CD8-positive, alpha-beta memory T cell (primary cell): ENCODE results near the gene CHRNB1. TPM values are rescaled to one million over a fixed set of nuclear protein-coding genes. Genes with fewer than 3 reads are reported as not detected.
A peak's percentile ranks its signal among the peaks of the same experiment; 100 is the strongest.
"Not testable (repeated sequence)": the region's sequence is repeated elsewhere in the genome, so short reads cannot be mapped to it uniquely, and the experiment has no call there.

Experiments used
- CTCF ChIA-PET: fragments of 350-600 bp; sonication (Branson Sonifier 250); formaldehyde crosslinking; loops from one replicate; lab custom pipeline; 2021; ENCODE audit warnings: antibody characterized with exemption; lab: Charles Lee
- POLR2A ChIA-PET: fragments of 350-600 bp; sonication (Branson Sonifier 250); formaldehyde crosslinking; loops from one replicate; lab custom pipeline; 2021; ENCODE audit warnings: antibody characterized with exemption; lab: Charles Lee
- DNase-seq, 5 donors: peaks; one replicate each; pipeline versions ENCODE4 v3.0.0 to v3.0.0-alpha.2; 2020 to 2022; ENCODE audit warnings: mixed read lengths in 1 of 5
- H3K27ac ChIP-seq: one replicate; pipeline ENCODE4 v1.7.0; 2013; ENCODE audit warnings: low read depth, mild to moderate bottlenecking, low read length, moderate library complexity
- H3K27me3 ChIP-seq: 2 replicates; pipeline ENCODE4 v1.7.0; 2013; ENCODE audit warnings: low read length, mild to moderate bottlenecking; ENCODE audit not compliant: insufficient read depth, poor library complexity, severe bottlenecking
- H3K36me3 ChIP-seq: 2 replicates; pipeline ENCODE4 v1.7.0; 2013; ENCODE audit warnings: mild to moderate bottlenecking, low read length, moderate library complexity; ENCODE audit not compliant: insufficient read depth
- H3K4me1 ChIP-seq: 2 replicates; pipeline ENCODE4 v1.7.0; 2013; ENCODE audit warnings: mild to moderate bottlenecking, low read length, moderate library complexity; ENCODE audit not compliant: insufficient read depth
- H3K4me3 ChIP-seq: 2 replicates; pipeline ENCODE4 v1.7.0; 2013; ENCODE audit warnings: mild to moderate bottlenecking, low read length
- H3K9me3 ChIP-seq: 2 replicates; pipeline ENCODE4 v1.7.0; 2013; ENCODE audit warnings: mild to moderate bottlenecking, low read length
- H3K27ac Mint-ChIP-seq, 8 donors: one replicate each; pipeline ENCODE4 v1.8.0; 2020 to 2021; ENCODE audit warnings: mixed read lengths in 8 of 8, mild to moderate bottlenecking in 6 of 8, inconsistent platforms in 3 of 8, moderate library complexity in 3 of 8
- H3K27me3 Mint-ChIP-seq, 2 donors: one replicate each; pipeline ENCODE4 v1.8.0; 2020 to 2021; ENCODE audit warnings: mixed read lengths in 2 of 2, mild to moderate bottlenecking in 1 of 2, moderate library complexity in 1 of 2
- H3K36me3 Mint-ChIP-seq, 3 donors: one replicate each; pipeline ENCODE4 v1.8.0; 2020 to 2021; ENCODE audit warnings: mixed read lengths in 3 of 3, inconsistent platforms in 1 of 3, mild to moderate bottlenecking in 1 of 3
- H3K4me1 Mint-ChIP-seq, 3 donors: one replicate each; pipeline ENCODE4 v1.8.0; 2020 to 2021; ENCODE audit warnings: mixed read lengths in 3 of 3, inconsistent platforms in 1 of 3, mild to moderate bottlenecking in 1 of 3
- H3K4me3 Mint-ChIP-seq, 7 donors: one replicate each; pipeline ENCODE4 v1.8.0; 2020 to 2021; ENCODE audit warnings: mixed read lengths in 7 of 7, mild to moderate bottlenecking in 6 of 7, moderate library complexity in 4 of 7, inconsistent platforms in 2 of 7
- H3K9me3 Mint-ChIP-seq, 5 donors: one replicate each; pipeline ENCODE4 v1.8.0; 2020 to 2022; ENCODE audit warnings: mixed read lengths in 5 of 5, mild to moderate bottlenecking in 3 of 5, moderate library complexity in 2 of 5, inconsistent platforms in 1 of 5
- polyA plus RNA-seq: library from polyadenylated mRNA; unstranded; fragments of 300-500 nt; fragmentation: Illumina TruSeq; gene quantifications from one replicate; pipeline ENCODE4 v1.2.3, GENCODE V29; 2021
- total RNA-seq, 2 experiments: library from RNA; stranded (reverse); gene quantifications; one replicate each; pipeline ENCODE4 v1.2.3, GENCODE V29; 2021

Gene CHRNB1
- total and polyA plus RNA-seq, 3 experiments from 2014 or later, result 6.0 to 24.7 (median 6.3) TPM

- POLR2A ChIA-PET, result interaction anchor here (0.7 kb wide), 1 partner anchor 18 kb away, joined by 3 read pairs; the partner anchor contains the start of gene POLR2A
- no peak overlapping the region for H3K27ac ChIP-seq
- no peak overlapping the region for H3K27ac Mint-ChIP-seq
Observed at GRCh38 chr17:7465597-7466275, 20.9 kb downstream of the CHRNB1 start.

GRCh38 chr17:7466318-7466638 is 21.4 kb downstream of the CHRNB1 start:
- Mint-ChIP-seq H3K9me3 (no peaks in the 10 kb centered on the region), H3K27me3 (no peaks in the 10 kb centered on the region), H3K4me3 (no peak overlapping the region), H3K4me1 (peaks cover 1 to 27% (median 9%) of the 10 kb centered on the region in 3 donors), H3K27ac (no peak overlapping the region), H3K36me3 (peaks cover 0 to 54% (median 3%) of the 10 kb centered on the region in 3 donors)
- CTCF ChIA-PET, result interaction anchor here (0.8 kb wide), 1 partner anchor 30 kb away, joined by 3 read pairs; no protein-coding TSS in a partner anchor
- H3K36me3 ChIP-seq, result no peaks in the 10 kb centered on the region
- POLR2A ChIA-PET, result interaction anchor here (0.8 kb wide), 1 partner anchor 18 kb away, joined by 3 read pairs; no protein-coding TSS in a partner anchor
- no peak for DNase-seq
- H3K27me3 ChIP-seq, result no peaks in the 10 kb centered on the region
- no peak overlapping the region for H3K4me3 ChIP-seq
- peaks cover under 1% of the 10 kb centered on the region for H3K4me1 ChIP-seq
- H3K27ac ChIP-seq, result no peak overlapping the region
- no peaks in the 10 kb centered on the region for H3K9me3 ChIP-seq

More at GRCh38 chr17:7465597-7466275, 20.9 kb downstream of the CHRNB1 start:
- Mint-ChIP-seq H3K36me3 (peaks cover 0 to 58% (median 7%) of the 10 kb centered on the region in 3 donors), H3K4me3 (no peak overlapping the region), H3K27me3 (no peaks in the 10 kb centered on the region), H3K9me3 (no peaks in the 10 kb centered on the region), H3K4me1 (peaks cover 0 to 21% (median 6%) of the 10 kb centered on the region in 3 donors)
- Histone ChIP-seq H3K4me3 (no peak overlapping the region), H3K27me3 (no peaks in the 10 kb centered on the region), H3K36me3 (no peaks in the 10 kb centered on the region), H3K4me1 (no peaks in the 10 kb centered on the region), H3K9me3 (no peaks in the 10 kb centered on the region)
- DNase-seq, result no peak
- CTCF ChIA-PET, result interaction anchor here (0.8 kb wide), 1 partner anchor 29 kb away, joined by 3 read pairs; no protein-coding TSS in a partner anchor

- Mint-ChIP-seq H3K4me1 (peaks cover 6 to 32% (median 14%) of the 10 kb centered on the region in 3 donors), H3K9me3 (no peaks in the 10 kb centered on the region), H3K36me3 (peaks cover 0 to 51% (median 1%) of the 10 kb centered on the region in 3 donors), H3K4me3 (no peak overlapping the region), H3K27ac (peak overlapping the region in 4 of 8 donors; percentile 23 to 88 (median 50)), H3K27me3 (no peaks in the 10 kb centered on the region)
- no peak overlapping the region for H3K4me3 ChIP-seq
- no peaks in the 10 kb centered on the region for H3K9me3 ChIP-seq
- no peaks in the 10 kb centered on the region for H3K36me3 ChIP-seq
- H3K4me1 ChIP-seq, result peaks cover 6% of the 10 kb centered on the region
- ChIA-PET POLR2A (interaction anchor here (0.6 to 1.5 kb wide), 3 partner anchors 10 to 18 kb away, joined by 3 read pairs; no protein-coding TSS in a partner anchor), CTCF (interaction anchor here (0.5 to 0.8 kb wide), 2 partner anchors 30 to 124 kb away, joined by 3 read pairs; no protein-coding TSS in a partner anchor)
- no peak overlapping the region for H3K27ac ChIP-seq
- no peaks in the 10 kb centered on the region for H3K27me3 ChIP-seq
- DNase-seq, result no peak
Observed at GRCh38 chr17:7466639-7467341, 21.9 kb downstream of the CHRNB1 start.

GRCh38 chr17:7467498-7467897 is 22.6 kb downstream of the CHRNB1 start:
- no peaks in the 10 kb centered on the region for H3K36me3 ChIP-seq
- DNase-seq, result no peak
- ChIA-PET POLR2A (interaction anchor here (0.6 to 1.5 kb wide), 2 partner anchors 10 to 15 kb away, joined by 3 read pairs; no protein-coding TSS in a partner anchor), CTCF (interaction anchor here (1.9 kb wide), 1 partner anchor 31 kb away, joined by 4 read pairs; no protein-coding TSS in a partner anchor)
- H3K9me3 ChIP-seq, result no peaks in the 10 kb centered on the region
- Mint-ChIP-seq H3K27ac (peak overlapping the region in 2 of 8 donors; percentile 32 to 88), H3K4me3 (no peak overlapping the region), H3K36me3 (peaks cover 0 to 47% (median 1%) of the 10 kb centered on the region in 3 donors), H3K9me3 (no peaks in the 10 kb centered on the region), H3K27me3 (no peaks in the 10 kb centered on the region), H3K4me1 (peaks cover 10 to 38% (median 17%) of the 10 kb centered on the region in 3 donors)
- peaks cover 8% of the 10 kb centered on the region for H3K4me1 ChIP-seq
- H3K27ac ChIP-seq, result no peak overlapping the region
- no peak overlapping the region for H3K4me3 ChIP-seq
- H3K27me3 ChIP-seq, result no peaks in the 10 kb centered on the region

GRCh38 chr17:7468290-7468689 is 23.4 kb downstream of the CHRNB1 start:
- H3K27ac ChIP-seq, result no peak overlapping the region
- no peaks in the 10 kb centered on the region for H3K27me3 ChIP-seq
- H3K36me3 ChIP-seq, result no peaks in the 10 kb centered on the region
- no peaks in the 10 kb centered on the region for H3K9me3 Mint-ChIP-seq
- H3K27ac Mint-ChIP-seq, result peak overlapping the region in 1 of 8 donors; percentile 66
- H3K4me3 ChIP-seq, result no peak overlapping the region
- no peak overlapping the region for H3K4me3 Mint-ChIP-seq
- POLR2A ChIA-PET, result interaction anchor here (1.5 kb wide), 1 partner anchor 9 kb away, joined by 3 read pairs; no protein-coding TSS in a partner anchor
- peaks cover 10 to 43% (median 17%) of the 10 kb centered on the region in 3 donors for H3K4me1 Mint-ChIP-seq
- no peaks in the 10 kb centered on the region for H3K9me3 ChIP-seq
- DNase-seq, result no peak
- no peaks in the 10 kb centered on the region for H3K27me3 Mint-ChIP-seq
- peaks cover 8% of the 10 kb centered on the region for H3K4me1 ChIP-seq
- CTCF ChIA-PET, result interaction anchor here (1.9 kb wide), 1 partner anchor 32 kb away, joined by 4 read pairs; no protein-coding TSS in a partner anchor
- peaks cover 0 to 41% (median 1%) of the 10 kb centered on the region in 3 donors for H3K36me3 Mint-ChIP-seq

GRCh38 chr17:7468804-7469389 is 24.0 kb downstream of the CHRNB1 start:
- POLR2A ChIA-PET, result no interaction called here

GRCh38 chr17:7469843-7470242 is 25.0 kb downstream of the CHRNB1 start:
- H3K27ac Mint-ChIP-seq, result peak overlapping the region in 1 of 8 donors; percentile 36
- H3K9me3 ChIP-seq, DNase-seq, H3K9me3 Mint-ChIP-seq, H3K4me1 ChIP-seq, POLR2A ChIA-PET, H3K27ac ChIP-seq, H3K4me3 ChIP-seq, H3K36me3 ChIP-seq, H3K27me3 Mint-ChIP-seq, H3K4me3 Mint-ChIP-seq, H3K27me3 ChIP-seq: not testable (repeated sequence)
- H3K4me1 Mint-ChIP-seq, result peaks cover 10 to 56% (median 19%) of the 10 kb centered on the region in 3 donors
- peaks cover 0 to 32% (median 0%) of the 10 kb centered on the region in 3 donors for H3K36me3 Mint-ChIP-seq
- CTCF ChIA-PET, result interaction anchor here (1.2 to 2.1 kb wide), 2 partner anchors 13 to 33 kb away, joined by 3 to 8 read pairs; no protein-coding TSS in a partner anchor

More at GRCh38 chr17:7468804-7469389, 24.0 kb downstream of the CHRNB1 start:
- H3K4me3 Mint-ChIP-seq, result no peak overlapping the region
- H3K36me3 ChIP-seq, result no peaks in the 10 kb centered on the region
- no peak overlapping the region for H3K27ac ChIP-seq
- H3K9me3 ChIP-seq, result no peaks in the 10 kb centered on the region
- peaks cover 10 to 49% (median 19%) of the 10 kb centered on the region in 3 donors for H3K4me1 Mint-ChIP-seq
- H3K27me3 ChIP-seq, result no peaks in the 10 kb centered on the region
- H3K27me3 Mint-ChIP-seq, result no peaks in the 10 kb centered on the region
- no peak overlapping the region for H3K4me3 ChIP-seq
- no peaks in the 10 kb centered on the region for H3K9me3 Mint-ChIP-seq
- H3K4me1 ChIP-seq, result peaks cover 8% of the 10 kb centered on the region
- CTCF ChIA-PET, result interaction anchor here (1.0 to 1.9 kb wide), 2 partner anchors 10 to 32 kb away, joined by 3 to 4 read pairs; no protein-coding TSS in a partner anchor
- H3K27ac Mint-ChIP-seq, result no peak overlapping the region
- peaks cover 0 to 35% (median 0%) of the 10 kb centered on the region in 3 donors for H3K36me3 Mint-ChIP-seq
- no peak for DNase-seq
